ENCODE data around the gene KIAA0825.

Gene KIAA0825

DNA sequence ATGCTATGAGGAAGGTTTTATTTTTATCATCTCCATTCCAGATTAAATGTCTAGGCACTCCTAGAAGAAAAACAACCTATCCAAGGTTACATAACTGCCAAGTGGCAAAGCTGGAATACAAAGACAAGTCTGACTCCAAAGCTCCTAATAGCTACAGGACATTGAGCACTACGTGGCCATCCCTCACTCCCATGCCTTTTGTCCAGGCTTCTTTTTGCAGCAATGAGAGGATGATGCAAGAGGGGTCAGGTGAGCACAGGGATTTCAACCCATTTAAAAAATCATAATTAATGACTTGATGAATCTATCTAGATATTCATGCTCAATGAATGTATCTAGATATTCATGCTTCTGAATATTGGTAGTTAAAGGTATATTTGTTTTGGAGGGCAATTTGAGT is 117.0 kb downstream of the KIAA0825 start:
- no peak for DNase-seq

DNA sequence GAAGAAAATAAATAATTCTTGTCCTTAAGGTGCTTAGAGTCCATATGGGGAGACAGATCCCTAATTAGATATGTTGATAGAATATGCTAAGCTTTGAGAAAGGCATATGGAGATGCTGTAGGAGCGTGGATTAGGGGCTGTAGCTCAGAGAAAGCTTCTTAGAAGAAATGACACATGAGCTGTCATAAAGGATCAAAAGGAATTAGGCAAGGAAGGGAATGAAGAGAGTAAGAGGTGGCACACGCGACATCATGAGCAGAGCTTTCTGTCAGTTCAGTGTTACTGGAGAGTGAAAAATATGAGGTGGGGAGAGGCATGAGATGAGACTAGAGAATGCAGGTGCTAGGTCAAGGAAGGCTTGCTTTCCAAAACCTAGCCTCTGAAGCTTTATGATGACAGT is 118.6 kb downstream of the KIAA0825 start:
- no peak for DNase-seq

DNA sequence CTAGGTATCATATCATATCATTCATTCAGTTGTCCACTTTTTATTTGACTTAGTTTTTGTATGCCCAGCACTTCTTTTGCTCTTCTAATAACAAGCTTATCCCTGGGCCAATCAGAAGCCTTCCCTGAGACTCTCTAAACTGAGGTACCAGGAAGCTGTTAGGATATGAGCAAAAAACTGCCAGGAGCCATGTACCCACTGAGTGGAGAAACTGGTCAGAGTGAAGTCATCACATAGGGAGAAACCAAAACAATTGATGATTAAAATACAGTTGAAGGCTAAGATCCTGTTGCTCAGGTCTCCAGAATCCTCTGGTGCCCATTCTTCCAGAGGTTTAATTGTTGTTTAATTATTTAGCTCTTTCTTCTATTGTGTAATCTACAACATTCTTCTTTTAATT is 120.2 kb downstream of the KIAA0825 start:
- no peak for DNase-seq

DNA sequence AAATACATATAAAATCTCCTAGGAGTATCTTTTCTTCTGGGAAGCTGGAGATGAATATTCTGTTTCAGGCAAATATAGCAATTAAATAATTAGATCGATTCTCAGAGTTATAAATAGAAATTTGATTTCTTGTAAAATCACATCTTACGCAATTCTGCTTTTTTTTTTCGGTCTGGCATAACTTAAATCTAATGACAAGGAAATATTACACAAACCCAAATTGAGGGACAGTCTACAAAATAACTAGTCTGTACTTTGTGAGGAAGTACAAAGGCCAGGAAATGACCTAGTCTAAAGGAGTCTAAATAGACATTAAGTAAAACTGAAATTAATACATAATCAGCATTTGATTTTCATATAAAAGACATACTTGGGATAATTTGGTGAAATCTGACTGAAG is 133.3 kb downstream of the KIAA0825 start:
- no peak for DNase-seq

DNA sequence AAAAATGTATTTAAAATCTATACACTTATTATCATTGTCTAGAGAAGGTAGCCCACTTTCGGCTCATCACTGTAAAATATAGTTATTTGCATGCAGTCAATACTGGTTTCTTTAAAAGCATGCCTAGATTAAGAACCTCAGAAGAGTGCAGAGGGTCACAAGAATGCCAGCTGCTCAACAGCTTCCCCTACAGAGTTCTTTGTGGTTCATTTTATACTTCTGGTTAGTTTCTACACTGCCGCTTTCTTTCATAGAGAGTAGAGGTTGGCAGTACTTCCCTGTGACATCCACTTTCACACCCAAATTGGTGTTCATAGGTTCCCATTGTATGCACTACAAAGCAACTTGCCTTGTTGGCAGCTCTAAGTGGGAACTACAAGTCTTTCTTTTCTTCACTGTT is 137.3 kb downstream of the KIAA0825 start:
- no peak for DNase-seq

DNA sequence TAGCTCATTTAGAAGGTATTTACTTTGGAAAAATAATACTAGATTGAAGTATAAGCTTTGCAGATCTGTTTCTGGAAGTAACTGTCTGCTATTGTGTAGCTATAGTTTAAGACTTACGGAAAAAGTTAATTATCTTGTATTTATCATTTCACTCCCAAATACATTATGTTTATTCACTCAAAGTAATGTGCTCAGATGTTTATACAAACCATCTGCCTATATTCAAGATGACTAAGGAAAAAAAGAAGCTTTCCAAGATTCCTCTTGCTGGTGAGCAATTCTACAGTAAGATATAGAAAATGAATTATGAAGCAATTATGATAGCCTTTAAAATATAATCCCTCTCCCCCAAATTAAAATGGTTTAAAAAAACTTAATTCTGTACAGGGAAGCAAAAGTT is 137.9 kb downstream of the KIAA0825 start:
- no peak for DNase-seq

DNA sequence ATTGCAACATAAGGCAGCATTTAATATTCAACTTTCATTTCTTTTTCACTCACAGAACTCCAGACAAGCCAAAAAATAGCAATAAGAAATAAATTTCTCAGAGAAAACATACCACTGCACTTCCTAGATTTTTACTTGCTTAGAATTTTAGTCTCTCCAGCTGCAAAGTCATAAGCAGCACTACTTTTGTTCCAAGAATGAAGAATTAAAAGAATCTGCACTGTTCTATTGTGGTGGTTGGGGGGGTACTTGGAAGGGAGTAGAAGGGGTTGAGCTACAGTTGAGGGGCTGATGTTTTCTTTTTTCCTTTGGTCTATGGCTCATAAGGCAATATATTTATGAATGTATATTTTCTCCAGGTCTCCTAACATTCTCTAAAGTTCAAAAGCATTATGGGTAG is 144.5 kb downstream of the KIAA0825 start:
- DNase-seq: no peak

DNA sequence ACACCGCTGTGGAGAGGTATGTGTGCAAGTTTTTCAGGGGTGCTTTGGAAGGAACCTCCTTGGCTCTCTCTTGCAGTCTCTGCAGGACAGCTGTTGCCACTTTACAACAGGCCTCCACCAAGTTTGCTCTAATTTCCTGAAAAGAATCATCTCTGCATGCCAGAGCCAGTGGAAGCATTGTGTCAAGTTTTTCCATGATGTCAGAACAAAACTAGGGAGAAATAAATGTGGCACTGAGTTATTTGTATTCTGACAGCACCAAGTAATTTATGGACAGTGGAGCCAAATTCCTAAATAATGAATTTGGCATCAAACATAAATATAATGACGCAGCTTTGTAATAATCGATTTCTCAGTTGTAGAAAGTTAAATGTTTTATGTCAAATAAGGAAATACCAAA is 146.9 kb downstream of the KIAA0825 start:
- DNase-seq: no peak

DNA sequence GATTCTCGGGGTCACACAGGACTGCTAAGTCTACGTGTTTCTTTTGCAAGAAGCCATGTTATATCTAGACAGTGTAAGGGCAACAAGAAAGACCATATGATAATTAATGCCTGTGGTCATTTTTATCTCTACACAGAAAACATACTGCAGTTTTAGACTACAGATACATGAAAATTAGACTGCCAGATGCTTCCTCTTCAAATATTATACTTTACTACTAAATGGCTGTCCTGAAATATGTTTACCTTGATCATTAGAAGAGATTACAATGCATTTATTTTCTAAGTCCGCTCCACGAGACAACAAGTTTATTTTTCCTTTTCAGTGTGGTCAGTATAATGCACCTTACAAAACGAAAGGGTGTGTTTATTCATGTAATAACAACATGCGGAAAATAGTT is 147.6 kb downstream of the KIAA0825 start:
- no peak for DNase-seq

DNA sequence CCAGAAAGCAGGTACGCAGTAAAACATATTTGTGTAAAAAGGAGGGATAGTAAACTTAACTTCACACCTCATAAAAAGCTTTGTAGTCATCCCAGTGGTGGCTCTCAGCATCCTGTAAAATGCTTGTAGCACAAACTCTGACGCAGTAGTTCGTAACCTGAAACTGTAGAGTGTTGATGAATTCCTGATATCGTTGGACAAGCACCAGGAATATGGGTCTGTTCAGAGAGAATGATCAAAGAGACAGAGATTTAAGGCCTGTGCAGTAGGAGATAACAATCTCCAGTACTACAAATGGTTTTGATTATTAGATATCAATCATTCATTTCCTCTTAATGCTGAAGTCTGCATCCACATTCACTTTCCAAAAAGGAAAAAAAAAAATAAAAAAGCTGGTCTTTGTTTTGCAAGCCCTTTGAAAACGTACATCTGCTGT is 148.5 kb downstream of the KIAA0825 start:
- no peak for DNase-seq

DNA sequence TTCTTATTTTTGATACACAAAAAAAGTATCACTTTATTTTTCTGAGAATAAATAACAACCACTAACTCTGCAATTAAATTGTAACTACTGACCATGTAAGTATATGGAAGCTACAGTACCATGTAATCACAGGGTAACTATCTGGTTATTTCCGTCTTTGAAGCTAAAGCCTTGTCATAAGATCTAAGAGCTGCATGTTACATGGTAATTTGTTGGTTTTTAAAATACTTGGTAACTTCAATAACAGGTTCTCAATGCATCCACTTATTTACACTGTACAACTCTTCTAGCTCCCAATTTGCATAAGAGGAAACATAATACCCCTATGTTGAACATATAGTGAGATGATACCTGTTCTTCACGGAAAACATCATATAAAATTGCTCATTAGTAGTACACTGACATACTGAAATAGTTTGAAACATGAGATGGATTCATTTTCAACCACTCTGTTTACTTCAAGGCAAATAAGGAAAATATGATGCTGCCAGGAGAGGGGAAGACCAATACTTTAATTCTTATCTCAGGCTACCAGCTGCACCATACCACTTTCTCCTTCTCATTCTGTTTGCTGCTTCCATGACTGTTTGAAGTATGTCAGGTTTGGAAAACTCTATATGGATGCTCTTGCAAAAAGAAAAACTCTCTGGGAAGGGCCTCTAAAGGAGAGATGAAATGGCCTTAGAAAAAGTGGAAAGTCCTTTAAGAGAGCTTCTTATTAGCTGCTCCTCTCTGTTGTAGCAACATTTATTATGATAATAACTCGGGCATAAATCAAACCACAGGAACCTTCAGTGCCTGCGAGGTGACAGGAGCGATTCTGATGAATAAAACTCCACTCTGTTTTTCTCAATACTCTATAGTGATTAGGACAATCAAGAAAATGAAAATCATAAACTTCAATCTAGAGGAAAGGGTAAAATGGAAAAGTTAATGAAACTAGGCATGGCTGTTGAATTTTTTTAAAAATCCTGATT is 150.2 kb downstream of the KIAA0825 start:
- DNase-seq: no peak

DNA sequence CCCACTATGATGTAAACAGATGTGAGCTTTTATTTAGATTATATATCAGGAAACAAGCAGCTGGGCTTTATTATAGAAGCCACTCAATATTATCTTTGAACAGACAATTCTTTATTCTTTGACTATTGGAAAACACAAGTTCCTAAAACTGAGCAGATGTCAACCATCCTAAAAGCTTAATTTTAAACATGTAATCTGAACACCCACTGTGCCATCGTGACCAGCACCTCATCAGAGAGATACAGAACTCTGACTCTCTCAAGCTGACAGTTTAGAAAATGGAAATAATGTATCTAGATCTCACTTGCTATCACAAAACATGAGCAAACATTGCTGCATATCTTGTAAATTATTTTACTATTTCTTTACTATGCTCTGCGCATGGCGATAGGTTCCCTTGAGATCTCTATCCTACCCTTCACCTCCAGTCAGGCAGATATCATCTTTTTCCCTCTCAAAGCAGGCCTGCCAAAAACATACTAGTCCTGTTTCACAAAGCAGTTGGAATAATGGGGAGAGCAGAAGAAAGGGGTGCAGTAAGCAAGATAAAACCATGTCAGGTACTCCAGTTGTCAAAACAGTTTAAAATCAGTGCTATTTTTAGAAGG is 151.0 kb downstream of the KIAA0825 start:
- DNase-seq: no peak

DNA sequence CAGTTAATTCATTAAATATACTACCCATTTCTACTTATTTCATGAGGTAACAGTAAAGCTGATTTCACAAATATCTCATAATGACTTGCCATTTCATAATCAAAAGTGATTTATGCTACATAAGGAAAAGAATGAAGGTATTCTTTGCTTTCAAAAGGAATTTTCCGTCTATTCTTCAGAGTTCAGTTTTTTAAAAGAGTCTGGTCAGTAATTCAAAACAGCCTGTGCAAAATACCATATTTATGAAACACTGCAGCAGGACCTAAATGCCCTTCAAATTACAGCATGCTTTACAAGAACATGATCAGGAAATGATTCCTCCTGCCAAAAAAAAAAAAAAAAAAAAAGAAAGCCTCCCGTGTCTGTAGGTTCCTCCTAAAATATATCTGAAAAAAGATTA is 154.7 kb downstream of the KIAA0825 start:
- no peak for DNase-seq

DNA sequence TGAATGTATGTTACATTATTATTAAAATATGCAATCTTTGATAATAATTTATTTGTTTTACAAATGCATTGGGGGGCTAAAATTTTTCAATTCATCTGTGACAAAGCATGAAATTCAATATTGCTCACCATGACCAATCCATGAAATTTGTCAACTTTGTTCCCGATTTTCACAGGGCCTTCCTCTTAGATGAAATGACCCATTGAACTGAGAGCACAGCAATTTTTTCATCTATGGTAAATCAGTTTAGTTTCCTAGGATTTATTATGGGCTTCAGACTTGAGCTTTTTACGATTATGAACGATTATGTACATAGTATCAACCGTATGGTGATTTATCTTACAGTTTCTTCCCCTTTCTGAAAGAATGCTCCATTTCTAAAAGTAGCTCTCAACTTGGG is 157.3 kb downstream of the KIAA0825 start:
- no peak for DNase-seq

DNA sequence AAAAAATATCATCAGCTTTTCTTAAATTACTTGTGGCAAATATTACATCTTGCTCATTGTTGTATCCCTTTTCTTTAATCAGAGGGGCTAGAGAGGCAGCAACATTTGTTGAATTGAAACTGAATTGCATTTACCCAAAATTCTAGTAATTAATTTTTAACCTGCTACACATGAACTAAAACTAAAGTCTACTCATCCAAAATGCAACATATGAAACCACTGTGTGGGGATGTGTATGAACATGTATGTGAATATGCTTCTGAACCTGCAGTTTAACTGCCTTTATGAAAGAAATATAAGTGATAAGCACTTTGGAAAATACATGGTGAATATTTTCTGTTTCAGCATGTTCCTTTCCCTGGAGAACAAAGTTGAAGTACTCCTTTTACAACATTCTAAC is 158.5 kb downstream of the KIAA0825 start:
- DNase-seq: no peak

DNA sequence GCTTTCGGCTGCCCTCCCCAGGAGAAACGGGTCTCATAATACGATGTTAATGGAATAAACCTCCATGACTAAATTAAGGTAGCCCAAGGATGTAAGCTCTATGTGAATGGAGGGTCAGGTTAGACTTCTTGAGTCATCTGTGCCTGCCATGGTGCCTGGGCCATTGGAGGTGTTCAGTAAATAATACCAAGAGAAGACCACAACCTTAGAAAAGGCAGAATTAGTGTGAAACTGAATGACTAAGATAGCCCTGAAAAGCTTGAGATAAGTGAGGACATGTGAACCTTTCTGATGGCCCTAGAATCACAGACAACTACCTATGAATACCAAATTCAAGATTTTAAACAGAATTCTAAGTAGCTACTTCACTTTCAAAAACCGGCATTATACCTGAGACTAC is 160.6 kb downstream of the KIAA0825 start:
- DNase-seq: no peak

DNA sequence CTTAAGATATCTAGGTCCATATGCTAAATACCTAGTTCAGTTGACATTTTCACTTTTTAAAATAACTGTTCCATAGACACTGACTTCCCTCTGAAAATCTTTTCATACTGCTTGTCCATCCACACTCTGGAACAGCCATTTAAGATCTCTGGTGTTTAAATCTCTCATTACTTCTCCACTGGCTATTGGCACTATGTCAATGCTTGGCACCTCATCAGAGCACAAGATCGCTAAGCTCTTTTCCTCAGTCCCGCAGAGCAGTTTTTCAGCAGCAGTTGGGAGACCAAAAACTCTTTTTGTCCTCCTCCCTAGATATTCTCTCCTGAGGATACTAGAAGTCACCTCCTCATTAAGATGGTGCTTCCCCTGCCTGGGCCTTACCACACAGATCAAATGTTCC is 172.7 kb downstream of the KIAA0825 start:
- DNase-seq: no peak

DNA sequence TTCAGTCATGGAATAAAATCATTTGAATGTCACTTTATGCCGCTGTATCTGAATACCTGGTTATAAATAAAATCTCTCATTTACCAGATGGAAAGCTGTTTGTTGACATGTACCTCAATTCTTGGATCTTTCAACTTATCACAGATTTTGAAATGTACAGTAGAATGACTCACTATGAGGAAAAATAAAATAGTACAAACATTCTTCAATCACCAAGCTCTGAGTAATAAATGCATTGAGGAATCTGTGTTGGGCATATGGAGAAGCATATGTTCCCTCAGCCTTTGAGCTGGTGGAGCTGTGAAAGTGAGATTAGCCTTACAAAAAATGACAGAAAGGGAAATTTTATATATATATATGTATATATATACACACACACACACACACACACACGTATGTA is 175.4 kb downstream of the KIAA0825 start:
- DNase-seq: no peak

DNA sequence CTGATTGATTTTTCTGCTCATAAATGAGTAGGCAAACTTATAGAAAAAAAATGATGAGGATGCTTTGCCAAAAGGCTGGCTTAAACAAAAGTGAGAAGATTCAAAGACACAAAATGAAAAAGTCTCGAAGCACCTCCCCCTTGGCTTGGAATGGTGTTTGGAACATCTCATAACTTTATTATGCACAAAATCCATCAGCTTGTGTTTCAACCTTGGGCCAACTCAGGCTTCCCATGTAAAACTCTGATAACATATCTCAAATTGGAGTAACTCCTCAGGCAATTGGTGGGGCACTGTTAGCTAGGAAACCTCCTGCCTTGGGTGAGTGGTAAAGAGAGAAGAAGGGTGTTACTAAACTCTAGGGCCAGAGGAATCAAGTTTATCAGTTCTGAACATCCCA is 176.3 kb downstream of the KIAA0825 start:
- no peak for DNase-seq

DNA sequence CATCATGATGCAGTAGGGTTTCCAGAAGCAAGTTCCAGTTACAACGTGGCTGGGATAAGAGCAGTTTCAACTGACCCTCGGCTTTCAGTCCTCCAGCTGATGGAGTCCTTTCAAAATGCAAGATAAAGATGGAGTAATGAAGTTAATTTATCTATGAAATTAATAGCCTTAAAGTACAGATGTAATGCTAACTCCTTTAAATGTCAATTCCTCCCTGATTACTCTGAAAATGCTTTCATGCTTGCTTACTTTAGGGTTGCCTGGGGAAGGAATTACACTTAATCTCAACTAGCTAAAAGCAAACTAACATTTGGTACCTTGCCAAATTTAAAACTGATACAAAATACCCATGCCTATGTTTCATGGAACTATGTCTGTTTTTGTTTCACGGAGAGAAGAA is 178.4 kb downstream of the KIAA0825 start:
- DNase-seq: no peak

DNA sequence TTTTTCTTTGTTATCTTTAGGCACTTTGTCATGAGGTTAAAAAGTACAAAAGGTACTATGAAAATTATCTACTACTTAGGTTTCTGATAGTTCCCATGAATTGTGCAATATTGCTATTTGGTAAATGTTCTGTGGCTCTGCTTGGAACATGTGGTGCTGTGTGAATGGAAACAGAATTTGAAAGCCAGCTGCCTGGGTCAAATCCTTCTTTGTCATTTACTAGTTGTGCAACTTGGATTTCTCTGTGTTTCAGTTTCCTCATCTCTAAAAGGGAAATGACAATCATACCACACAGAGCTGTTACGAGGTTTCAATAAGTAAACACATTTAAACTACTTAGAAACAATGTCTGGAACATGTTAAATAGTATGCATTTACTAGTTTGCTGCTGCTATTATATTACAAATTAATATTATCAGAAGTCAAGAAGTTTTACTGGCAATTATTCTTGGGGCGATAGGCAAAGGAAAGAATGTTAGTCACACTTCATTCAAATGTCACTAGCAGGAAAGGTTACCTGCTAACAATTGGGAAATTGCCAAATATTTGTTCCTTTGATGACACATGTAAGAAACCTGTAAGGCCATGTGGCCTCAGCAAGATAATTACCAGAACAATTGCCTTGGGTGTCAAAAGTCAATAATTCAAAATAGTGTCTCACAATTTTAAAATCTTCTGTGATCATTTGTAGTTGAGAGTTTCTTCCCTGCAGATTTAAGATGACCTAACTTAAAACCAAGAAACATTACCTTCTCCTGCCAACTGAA is 184.8 kb downstream of the KIAA0825 start:
- DNase-seq: no peak

DNA sequence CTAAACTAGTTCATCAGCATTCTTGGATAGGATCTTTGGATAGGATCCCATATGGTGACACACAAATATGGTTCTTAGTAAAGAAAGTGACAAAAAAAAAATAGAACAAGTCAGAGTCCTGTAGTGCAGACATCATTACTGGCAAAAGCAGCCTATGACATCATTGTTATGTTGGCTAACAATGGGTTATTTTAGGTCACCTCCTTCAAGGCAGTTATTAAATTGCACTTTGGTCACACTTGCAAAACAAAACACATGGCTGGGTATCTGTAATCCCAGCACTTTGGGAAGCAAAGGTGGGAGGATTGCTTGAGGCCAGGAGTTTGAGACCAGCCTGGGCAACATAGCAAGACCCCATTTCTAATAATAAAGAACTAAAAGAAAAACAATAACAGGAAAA is 185.9 kb downstream of the KIAA0825 start:
- no peak for DNase-seq

DNA sequence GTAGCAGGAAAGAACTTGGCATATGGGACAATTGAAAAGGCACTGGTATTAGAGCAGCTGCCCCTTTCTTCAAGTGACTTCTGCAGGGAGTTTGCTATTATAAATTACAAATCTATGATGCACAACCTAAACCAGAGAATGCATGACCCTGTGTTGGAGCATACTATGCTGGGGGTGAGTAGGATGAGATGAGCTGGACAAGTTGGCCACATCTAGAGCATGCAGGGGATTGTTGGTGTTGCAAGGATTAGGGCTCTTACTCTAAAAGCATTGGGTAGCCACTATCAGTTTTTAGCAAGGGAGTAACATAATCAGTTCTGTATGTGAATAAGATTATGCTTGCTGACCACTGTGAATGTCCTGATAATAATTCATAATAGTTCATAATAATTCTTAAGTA is 186.7 kb downstream of the KIAA0825 start:
- no peak for DNase-seq

DNA sequence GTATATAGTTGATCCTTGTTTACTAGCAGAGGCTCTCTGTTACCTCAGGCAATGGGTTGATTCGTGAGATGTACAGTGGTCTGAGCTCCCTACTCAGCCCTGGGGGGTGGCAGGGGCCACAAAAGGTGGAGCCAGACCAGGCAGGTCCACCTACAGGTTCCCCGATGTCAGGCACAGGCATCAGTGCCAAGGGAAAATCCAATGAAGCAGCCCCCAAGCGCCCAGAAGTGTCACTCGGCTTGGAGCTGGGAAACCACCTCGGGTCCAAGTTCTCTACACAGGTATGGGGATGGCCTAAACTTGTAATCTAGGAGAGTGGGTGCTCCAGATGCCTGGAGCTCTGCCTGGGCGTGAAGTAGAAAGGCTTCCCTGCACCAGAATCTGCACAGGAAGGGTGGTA is 188.8 kb downstream of the KIAA0825 start:
- DNase-seq: no peak
